BJ (cell line): ENCODE measurements around the gene ZFYVE21. TPM values are rescaled to one million over a fixed set of nuclear protein-coding genes. Genes with fewer than 3 reads are reported as not detected.
"Not testable (repeated sequence)": the region's sequence is repeated elsewhere in the genome, so short reads cannot be mapped to it uniquely, and the experiment has no call there.

ENCODE experiments used
- CTCF ChIA-PET: fragments of 350-600 bp; formaldehyde crosslinking; extraction: SDS; loops from one replicate; lab custom pipeline; 2021; ENCODE audit warnings: antibody characterized with exemption, inconsistent platforms; lab: Yijun Ruan, JAX
- POLR2A ChIA-PET: fragments of 300-600 bp; sonication (Branson Sonifier 250); formaldehyde crosslinking; extraction: SDS; loops from one replicate; lab custom pipeline; 2021; ENCODE audit warnings: antibody characterized with exemption; lab: Charles Lee
- DNase-seq: peaks from one replicate; pipeline ENCODE4 v3.0.0-alpha.2; 2011; ENCODE audit warnings: low read depth
- H3K27me3 ChIP-seq: 2 replicates; pipeline ENCODE4 v1.6.0; 2011; ENCODE audit warnings: low read length; ENCODE audit not compliant: control insufficient read depth, insufficient read depth
- H3K36me3 ChIP-seq: 2 replicates; pipeline ENCODE4 v1.5.1; 2011; ENCODE audit warnings: low read length; ENCODE audit not compliant: control insufficient read depth, insufficient read depth
- H3K4me3 ChIP-seq: 2 replicates; pipeline ENCODE4 v1.5.1; 2011; ENCODE audit warnings: low read depth, mild to moderate bottlenecking, control low read depth, low read length
- CTCF ChIP-seq: IDR thresholded peaks from 2 replicates; pipeline ENCODE4 v1.5.1; 2011; ENCODE audit warnings: low read depth, mild to moderate bottlenecking, control low read depth, inconsistent platforms, low read length, moderate library complexity; ENCODE audit not compliant: insufficient read depth
- polyA plus RNA-seq: library from polyadenylated mRNA; depleted of rRNA; stranded (reverse); fragments of >200 nt; gene quantifications from 2 replicates; pipeline ENCODE4 v1.2.3, GENCODE V29; 2011

ZFYVE21 gene
- polyA plus RNA-seq, 1 experiment: 84.0 TPM

- CTCF ChIA-PET: interaction anchor here (1.2 kb wide), 1 partner anchor 9 kb away, joined by 3 read pairs; no protein-coding TSS in a partner anchor
- H3K27me3 ChIP-seq: no peaks in the 10 kb centered on the region
- H3K36me3 ChIP-seq: no peaks in the 10 kb centered on the region; the same call in 1 of the 2 replicates
- DNase-seq: no peak
- TF ChIP-seq CTCF: no peak
- no peak overlapping the region for H3K4me3 ChIP-seq
- POLR2A ChIA-PET: no interaction called here
Observed at GRCh38 chr14:103770902-103771301, 55.3 kb downstream of the ZFYVE21 start.

DNA sequence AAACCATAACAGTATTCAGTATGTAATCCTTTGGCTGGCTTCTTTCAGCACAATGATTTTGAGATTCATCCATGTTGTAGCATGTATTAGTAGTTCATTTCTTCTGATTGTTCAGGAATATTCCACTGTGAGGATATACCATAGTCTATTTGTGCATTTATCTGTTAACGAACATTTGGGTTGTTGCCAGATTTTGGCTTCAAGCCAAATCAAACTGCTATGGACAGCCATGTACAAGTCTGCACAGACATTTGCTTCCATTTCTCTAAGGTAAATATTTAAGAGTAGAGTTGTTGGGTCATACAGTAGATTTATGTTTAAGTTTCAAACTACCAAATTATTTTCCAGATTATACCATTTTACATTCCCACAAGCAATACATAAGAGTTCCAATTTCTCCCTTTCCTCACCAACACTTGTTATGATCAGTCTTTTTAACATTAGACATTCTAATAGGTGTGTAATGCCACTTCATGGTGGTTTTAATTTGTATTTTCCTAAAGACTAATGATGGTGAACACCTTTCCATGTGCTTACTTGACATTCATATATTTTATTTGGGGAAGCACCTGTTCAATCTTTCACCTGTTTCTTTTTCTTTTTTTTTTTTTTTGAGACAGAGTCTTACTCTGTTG lies 56.6 kb downstream of the ZFYVE21 start:
- TF ChIP-seq CTCF: no peak
- Histone ChIP-seq H3K27me3 (no peaks in the 10 kb centered on the region), H3K36me3 (no peaks in the 10 kb centered on the region), H3K4me3 (no peak overlapping the region)
- DNase-seq: no peak
- ChIA-PET POLR2A (no interaction called here), CTCF (no interaction called here)

DNA sequence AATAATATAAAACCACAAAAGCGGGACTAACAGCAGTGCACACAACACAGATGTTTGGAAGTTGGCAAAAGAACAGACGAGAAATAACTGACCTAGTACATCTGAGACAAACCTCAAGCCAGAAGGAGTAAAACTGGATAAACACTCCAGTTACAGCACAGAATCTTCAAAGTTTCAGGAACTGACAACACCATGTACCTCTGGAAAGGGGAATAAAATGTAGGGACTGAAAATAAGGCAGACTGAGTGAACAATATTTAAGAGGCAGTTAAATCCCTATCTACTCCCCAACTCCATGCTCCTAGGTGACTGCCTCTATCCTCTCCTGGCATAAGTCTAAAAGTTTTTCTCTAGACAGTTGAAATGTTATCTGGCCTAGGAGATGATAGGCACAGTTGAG lies 57.9 kb downstream of the ZFYVE21 start:
- CTCF ChIA-PET: no interaction called here

GRCh38 chr14:103775506-103775905 lies 59.9 kb downstream of the ZFYVE21 start:
- DNase-seq: no peak
- H3K36me3 ChIP-seq: no peaks in the 10 kb centered on the region
- ChIA-PET CTCF (interaction anchor here (0.6 to 1.4 kb wide), 2 partner anchors 11 to 78 kb away, joined by 4 read pairs; no protein-coding TSS in a partner anchor), POLR2A (no interaction called here)
- no peak overlapping the region for H3K4me3 ChIP-seq
- no peak for TF ChIP-seq CTCF
- H3K27me3 ChIP-seq: no peaks in the 10 kb centered on the region

More for the DNA sequence above, 57.9 kb downstream of the ZFYVE21 start:
- DNase-seq: no peak
- H3K36me3 ChIP-seq: no peaks in the 10 kb centered on the region
- POLR2A ChIA-PET: no interaction called here
- no peak for TF ChIP-seq CTCF
- no peak overlapping the region for H3K4me3 ChIP-seq
- H3K27me3 ChIP-seq: no peaks in the 10 kb centered on the region

GRCh38 chr14:103776319-103776718 lies 60.7 kb downstream of the ZFYVE21 start:
- H3K27me3 ChIP-seq, H3K4me3 ChIP-seq, H3K36me3 ChIP-seq, DNase-seq, POLR2A ChIA-PET: not testable (repeated sequence)
- CTCF ChIA-PET: interaction anchor here (1.4 kb wide), 1 partner anchor 12 kb away, joined by 4 read pairs; no protein-coding TSS in a partner anchor
